Measurements from ENCODE around the gene PEX7.
"Not testable (repeated sequence)": the region's sequence is repeated elsewhere in the genome, so short reads cannot be mapped to it uniquely, and the experiment has no call there.

Gene PEX7

DNA sequence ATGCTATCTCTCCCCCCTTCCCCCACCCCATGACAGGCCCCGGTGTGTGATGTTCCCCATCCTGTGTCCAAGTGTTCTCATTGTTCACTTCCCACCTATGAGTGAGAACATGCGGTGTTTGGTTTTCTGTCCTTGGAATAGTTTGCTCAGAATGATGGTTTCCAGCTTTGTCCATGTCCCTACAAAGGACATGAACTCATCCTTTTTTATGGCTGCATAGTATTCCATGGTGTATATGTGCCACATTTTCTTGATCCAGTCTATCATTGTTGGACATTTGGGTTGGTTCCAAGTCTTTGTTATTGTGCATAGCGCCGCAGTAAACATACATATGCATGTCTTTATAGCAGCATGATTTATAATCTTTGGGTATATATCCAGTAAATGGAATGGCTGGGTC is 24.1 kb downstream of the PEX7 start:
- not testable (repeated sequence) for DNase-seq

GRCh38 chr6:136849979-136850563 is 27.7 kb downstream of the PEX7 start:
- DNase-seq: not testable (repeated sequence)

GRCh38 chr6:136859430-136859829 is 37.0 kb downstream of the PEX7 start:
- DNase-seq: no peak

DNA sequence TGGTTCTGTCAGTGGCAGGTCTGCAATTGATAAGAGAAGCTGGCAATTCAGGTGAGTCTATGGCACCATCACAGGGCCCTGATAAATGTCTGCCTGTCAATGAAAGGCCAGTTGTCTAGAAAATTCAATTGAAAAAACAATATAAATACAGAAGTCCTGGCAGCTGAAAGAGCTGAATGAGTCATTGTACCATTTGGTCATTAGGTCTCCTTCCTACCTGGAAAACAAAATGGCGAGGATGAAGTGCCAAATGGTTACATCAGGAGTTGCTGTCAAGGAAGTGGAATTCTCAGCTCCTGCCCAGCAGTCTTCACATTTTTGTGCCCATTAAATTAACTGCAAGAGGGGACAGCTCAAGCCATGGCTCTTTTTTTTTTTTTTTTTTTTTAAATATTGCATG is 37.7 kb downstream of the PEX7 start:
- no peak for DNase-seq

GRCh38 chr6:136862662-136863061 is 40.3 kb downstream of the PEX7 start:
- no peak for DNase-seq

- no peak for DNase-seq
These were observed 41.4 kb downstream of the PEX7 start for GRCh38 chr6:136863752-136864151.

GRCh38 chr6:136864676-136865075 is 42.3 kb downstream of the PEX7 start:
- DNase-seq: no peak

- no peak for DNase-seq
These were observed 44.6 kb downstream of the PEX7 start for GRCh38 chr6:136866872-136867416.

DNA sequence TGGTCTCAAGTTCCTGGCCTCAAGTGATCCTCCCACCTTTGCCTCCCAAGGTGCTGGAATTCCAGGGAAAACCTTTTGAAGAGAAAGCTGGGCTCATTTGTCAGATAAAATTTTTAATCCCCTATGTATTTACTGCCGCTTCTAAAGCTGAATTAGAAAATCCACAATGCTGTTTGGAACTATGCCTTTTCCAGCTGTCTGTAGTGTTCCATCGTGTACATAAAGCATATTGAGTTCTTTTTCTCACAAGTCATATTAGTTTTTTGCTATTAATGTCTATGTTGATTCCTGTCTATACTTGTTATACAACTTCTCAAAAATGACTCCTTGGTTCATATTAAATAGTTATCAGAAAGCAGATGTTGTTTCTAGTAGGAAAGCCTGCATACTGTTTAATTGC is 47.1 kb downstream of the PEX7 start:
- DNase-seq: no peak

GRCh38 chr6:136873748-136874147 is 51.4 kb downstream of the PEX7 start:
- no peak for DNase-seq

DNA sequence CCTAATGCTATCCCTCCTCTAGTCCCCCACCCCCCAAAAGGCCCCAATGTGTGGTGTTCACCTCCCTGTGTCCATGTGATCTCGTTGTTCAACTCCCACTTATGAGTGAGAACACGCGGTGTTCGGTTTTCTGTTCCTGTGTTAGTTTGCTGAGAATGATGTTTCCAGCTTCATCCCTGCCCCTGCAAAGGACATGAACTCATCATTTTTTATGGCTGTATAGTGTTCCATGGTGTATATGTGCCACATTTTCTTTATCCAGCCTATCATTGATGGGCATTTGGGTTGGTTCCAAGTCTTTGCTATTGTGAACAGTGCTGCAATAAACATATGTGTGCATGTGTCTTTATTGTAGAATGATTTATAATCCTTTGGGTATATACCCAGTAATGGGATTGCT is 54.1 kb downstream of the PEX7 start:
- not testable (repeated sequence) for DNase-seq

DNA sequence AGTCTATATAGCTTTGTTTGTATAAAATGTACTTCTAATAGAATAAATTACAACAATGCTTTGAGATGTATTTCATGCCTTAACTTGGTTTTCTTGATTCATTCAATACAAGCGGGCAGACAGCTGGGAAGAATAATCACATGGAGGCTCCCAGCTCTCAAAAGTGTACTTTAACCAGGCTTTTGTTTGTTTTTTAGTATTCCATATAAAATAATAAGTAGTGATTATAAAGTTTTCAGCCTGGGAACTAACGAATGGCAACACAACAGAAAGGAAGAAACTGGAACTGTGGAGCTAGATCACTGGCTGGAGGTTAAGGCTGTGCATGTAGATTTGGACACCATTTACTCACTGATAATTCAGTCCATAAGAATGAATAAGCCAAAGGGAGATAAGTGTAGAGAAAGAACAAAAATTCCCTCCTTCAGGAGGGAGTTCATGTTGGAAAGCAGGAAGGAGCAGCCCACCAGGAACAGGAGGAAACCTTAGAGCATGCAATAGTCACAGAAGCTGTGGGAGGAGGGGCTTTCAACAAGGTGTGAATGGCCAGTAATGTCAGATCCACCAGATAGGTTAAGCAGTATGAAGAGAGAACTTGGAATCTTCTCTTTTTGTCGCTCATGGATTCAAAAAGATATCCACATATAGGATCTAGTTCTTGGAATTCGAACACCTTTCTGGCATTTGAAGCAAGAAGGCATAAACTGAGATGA is 58.5 kb downstream of the PEX7 start:
- DNase-seq: no peak

- no peak for DNase-seq
These were observed 63.7 kb downstream of the PEX7 start for GRCh38 chr6:136886091-136886490.

DNA sequence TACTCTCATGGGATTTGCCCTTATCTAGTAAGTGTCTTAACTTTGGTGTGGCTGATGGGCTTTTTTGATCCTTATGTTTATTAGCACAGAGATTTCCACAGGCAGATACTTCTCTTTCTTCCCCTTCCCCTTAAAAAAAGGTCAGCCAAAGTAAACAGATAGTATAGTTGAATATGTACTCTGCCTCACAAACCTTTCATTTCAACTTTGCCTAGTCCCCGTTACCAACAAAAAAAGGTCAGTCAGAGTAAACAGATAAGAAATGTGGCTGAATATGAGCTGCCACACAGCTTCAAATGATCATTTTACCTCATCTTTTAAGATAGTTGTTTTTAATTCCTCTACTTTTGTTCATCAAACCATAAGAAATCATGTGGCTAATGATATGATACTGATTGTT is 65.6 kb downstream of the PEX7 start:
- DNase-seq: no peak

DNA sequence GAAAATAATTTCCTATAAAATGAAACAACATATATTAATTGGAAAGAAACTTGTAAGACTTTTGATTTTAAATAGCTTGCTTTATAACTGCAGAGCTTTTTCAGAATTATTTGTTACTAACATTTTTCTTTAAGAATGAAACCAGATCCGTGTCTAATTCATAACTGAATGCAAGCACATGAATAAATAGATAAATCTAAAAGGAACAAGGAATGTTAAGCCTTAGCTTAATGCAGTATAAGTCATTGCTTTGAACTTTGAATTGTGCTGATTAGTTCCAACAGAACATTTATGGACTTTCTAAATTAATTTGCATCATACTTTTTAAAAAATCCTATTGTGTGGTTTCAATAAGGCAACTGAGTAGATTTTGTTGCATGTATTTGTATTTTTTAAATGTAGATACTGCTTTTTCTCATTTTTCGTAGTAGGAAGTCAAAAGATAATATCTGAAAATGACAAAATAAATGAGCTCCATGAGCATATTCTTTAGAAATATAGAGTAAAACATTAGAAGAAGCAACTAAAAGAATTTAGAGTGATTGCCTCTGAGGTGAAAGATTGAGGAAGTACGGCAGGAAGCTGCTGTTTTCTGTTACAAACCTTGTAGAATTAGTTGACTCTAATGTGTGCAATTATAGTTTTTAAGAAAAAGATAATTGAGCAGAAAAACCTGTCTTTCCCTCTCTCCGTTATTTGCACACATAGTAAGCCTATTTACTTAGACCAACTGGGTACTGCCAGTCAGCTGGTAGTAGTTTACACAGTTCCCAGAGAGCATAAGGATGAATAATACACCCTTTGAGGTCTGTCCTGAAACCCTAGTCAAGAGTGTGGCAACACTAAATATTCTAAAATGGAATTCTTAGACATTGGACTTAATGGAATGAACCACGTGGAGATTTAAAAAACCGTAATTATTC is 67.1 kb downstream of the PEX7 start:
- no peak for DNase-seq

DNA sequence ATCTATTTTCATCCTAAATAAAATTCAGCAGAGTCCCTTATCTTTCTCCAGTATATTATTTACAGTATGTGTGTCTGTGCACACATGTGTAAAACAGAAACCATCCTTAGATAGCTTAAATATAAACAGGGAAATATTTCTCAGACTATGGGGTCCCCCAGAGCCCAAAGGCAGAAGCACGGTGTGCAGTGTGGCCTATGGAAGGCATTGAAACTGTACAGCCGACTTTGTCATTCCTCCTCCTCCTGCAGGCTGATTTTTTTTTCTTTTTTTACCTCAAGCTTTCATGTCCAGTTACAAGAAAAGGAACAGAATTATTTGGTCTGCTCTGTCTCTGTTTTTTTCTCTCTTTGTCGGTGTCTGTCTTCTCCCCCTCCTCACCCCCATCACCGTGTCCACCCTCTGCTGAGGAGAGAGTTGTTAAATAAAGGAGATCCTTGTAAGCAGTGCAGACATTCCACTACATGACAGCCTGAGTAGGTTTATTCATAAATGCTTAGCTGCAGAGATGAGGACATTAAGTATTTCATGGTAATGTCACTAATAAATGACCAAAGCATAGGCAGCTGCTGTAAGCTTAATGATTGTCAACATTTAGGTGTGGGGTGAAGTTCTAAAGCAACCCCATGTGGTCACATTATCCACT is 67.9 kb downstream of the PEX7 start:
- no peak for DNase-seq

DNA sequence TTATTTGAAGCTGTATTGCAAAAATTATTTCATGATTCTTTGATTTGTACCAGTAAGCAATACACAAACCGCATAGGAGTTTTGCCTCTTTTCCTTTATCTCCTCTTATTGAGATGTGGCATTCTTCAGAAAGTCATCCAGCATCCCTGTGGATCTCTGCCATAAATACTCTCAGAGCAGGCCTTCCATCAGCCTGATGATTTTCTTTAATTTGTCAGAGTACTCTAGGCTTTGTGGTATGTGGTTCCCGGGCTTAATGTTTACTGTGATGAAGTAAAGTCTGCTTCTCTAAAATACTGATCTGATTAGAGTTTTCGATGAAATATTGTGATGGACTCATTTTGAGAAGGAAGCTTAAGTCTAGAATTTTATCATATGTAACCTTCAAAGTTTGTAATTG is 68.6 kb downstream of the PEX7 start:
- DNase-seq: no peak

DNA sequence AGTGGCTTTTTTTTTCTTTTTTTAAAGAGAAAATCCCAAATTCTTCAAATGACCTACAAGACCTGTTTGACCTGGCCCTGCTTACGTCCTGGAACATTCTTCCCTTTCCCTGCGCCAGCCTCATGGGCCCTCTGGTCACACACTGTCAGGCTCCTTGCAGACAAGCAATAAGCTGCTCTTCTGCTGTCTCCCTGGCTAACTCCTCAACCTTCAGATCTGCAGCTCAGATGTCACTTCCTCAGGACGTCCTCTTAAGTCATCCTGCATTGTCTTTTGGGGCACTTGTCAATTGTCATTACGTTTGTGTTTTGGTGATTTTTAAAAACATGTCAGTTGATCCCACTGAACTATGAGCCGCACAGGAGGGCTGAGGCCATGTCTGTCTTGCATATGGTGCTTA is 70.8 kb downstream of the PEX7 start:
- no peak for DNase-seq

DNA sequence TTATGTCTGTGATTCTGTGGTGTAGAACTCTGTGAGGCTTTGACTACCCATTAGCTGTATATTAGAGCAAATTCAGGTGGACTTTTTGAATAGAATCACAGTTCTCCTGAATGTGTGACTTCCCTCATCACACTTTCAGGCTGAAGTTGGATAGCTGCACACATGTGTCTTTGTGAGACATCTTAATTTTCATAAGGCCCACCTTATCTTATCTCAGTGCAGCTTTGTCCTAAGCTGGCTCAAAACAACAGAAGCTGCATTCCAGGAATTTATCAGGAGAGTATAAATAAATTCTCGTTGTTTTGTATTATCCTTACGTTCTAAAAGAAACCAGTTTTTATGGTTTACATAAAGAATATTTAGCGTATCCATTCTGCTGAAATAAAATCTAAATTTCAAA is 73.5 kb downstream of the PEX7 start:
- no peak for DNase-seq

- no peak for DNase-seq
These were observed 74.7 kb downstream of the PEX7 start for GRCh38 chr6:136897071-136897470.

GRCh38 chr6:136901212-136901784 is 78.9 kb downstream of the PEX7 start:
- DNase-seq: no peak

- DNase-seq: not testable (repeated sequence)
These were observed 82.1 kb downstream of the PEX7 start for GRCh38 chr6:136904477-136904876.

DNA sequence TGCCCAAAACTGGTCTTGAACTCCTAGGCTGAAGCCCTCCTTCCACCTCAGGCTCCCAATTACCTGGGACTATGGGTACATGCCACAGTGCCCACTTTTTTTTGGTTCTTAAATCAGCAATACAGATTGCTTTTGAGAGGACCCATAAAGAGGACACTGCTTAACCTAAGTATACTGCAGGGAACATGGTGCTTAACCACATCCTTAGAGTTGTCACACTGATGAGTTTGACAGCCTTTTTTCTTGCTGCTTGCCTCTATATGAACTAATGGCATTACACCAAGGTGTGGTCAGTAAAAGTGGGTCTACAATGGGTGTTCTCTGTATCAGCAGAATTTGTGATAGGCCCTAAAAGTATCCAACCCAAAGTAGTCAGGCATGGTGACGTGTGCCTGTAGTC is 92.6 kb downstream of the PEX7 start:
- no peak for DNase-seq

Data from NCI-H1048 (cell line).